ENCODE measurements around the gene SEMA3E. TPM values are rescaled to one million over a fixed set of nuclear protein-coding genes. Genes with fewer than 3 reads are reported as not detected.

SEMA3E gene
- total RNA-seq, 1 donor = 0.43 TPM

DNA sequence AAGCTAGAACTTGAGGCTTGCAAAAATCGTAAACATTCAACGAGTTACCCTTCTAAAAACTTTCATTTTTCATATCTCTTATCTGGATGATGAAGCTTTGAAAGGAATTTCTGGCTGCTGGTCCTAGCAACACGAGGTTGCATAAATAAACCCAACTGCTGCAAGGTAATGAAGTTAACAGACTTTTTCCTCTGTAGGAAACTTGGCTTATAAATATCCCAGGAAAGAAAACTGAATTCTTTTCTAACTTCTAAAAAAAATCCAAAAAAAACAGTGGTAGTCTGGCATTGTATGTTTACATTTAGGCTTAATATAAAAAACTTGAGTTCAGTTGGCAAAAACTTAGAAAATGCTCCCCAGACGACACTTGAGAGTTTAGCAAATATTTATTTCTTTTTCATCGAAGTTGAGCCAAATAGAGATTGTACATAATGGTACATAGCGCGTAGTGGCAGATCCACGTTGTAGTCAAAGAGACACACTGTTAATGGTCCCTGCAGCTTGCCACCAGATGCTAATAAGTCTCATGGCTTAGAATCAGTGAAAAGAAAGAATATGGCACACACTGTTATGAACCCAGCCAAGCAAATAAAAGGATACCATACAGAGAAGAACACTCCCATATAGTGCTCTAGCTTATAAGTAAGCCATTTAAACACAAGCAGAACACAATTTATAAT is 285.9 kb downstream of the SEMA3E start:
- no peak overlapping the region for H3K4me3 ChIP-seq (ENCODE audit: low read depth, low read length)
- TF ChIP-seq, protein P1, sequence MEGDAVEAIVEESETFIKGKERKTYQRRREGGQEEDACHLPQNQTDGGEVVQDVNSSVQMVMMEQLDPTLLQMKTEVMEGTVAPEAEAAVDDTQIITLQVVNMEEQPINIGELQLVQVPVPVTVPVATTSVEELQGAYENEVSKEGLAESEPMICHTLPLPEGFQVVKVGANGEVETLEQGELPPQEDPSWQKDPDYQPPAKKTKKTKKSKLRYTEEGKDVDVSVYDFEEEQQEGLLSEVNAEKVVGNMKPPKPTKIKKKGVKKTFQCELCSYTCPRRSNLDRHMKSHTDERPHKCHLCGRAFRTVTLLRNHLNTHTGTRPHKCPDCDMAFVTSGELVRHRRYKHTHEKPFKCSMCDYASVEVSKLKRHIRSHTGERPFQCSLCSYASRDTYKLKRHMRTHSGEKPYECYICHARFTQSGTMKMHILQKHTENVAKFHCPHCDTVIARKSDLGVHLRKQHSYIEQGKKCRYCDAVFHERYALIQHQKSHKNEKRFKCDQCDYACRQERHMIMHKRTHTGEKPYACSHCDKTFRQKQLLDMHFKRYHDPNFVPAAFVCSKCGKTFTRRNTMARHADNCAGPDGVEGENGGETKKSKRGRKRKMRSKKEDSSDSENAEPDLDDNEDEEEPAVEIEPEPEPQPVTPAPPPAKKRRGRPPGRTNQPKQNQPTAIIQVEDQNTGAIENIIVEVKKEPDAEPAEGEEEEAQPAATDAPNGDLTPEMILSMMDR (IDR thresholded peaks at IDR 0.05; ENCODE audit: insufficient read depth, low read depth, low read length) = no peak
- DNase-seq (ENCODE audit: low read depth) = no peak

DNA sequence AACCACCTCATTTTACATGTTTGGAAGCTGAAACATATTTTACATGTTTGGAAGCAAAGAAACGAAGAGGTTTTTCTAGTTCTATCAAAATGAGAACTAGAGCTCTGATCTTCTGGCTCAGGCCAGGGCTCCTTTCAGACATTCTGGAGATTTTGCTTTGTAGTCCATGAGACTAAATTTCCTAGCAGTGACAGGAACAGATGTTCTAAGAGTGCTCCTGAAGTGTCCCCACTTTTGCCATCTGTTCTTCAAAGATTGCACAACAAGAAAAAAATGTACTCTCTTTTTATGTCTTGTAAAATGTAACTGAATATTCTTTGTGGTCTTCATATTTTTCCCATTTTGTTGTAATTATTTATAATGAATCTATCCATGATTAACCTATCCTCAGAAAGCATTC is 289.8 kb downstream of the SEMA3E start:
- no peak overlapping the region for H3K4me3 ChIP-seq (ENCODE audit: low read depth, low read length)
- no peak for DNase-seq (ENCODE audit: low read depth)
- TF ChIP-seq, protein P1 (IDR thresholded peaks at IDR 0.05; ENCODE audit: insufficient read depth, low read depth, low read length) = no peak

DNA sequence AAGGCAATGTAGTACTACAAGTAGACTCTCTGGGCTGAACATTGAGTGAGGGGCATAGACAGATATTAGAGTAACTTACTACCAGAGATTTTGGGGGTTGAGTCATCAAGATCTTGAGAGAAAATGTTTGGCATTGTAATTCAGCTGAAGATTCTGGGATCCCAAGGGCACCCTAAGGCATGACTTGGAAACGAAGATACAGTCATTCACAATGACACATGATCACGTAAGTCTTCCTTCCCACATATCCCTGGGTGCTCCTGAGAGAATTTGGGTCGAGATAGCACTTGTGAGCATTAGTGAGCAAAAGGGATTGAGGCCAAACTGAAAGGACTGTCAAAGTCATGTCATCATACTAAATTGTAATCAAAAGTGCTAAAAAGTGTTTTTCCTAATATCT is 293.8 kb downstream of the SEMA3E start:
- DNase-seq (ENCODE audit: low read depth) = no peak
- no peak overlapping the region for H3K4me3 ChIP-seq (ENCODE audit: low read depth, low read length)
- TF ChIP-seq, protein P1 (IDR thresholded peaks at IDR 0.05; ENCODE audit: insufficient read depth, low read depth, low read length) = no peak

DNA sequence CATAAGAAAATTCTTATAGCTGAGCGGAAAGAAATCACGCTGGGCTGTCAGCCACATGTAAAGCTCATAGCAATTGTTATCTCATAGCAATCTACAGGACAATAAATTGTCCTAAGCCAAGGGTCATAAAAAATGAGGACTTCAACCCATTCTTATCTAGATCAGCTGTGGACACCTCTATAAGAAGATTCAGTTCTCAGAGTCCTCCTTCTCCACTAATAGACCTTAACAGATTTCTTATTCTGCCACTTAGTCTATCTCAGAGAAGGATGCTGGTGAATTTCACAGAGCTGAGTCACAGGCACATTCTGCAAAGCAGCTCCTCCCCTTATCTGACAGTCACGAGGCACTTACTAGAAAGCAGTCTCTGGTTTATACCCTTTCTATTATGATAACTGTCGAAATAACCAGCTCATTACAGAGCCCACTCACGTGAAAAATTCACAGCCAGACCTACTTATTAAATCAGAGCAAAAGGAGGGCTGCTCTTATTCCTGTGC is 300.9 kb downstream of the SEMA3E start:
- TF ChIP-seq, protein P1 (IDR thresholded peaks at IDR 0.05; ENCODE audit: insufficient read depth, low read depth, low read length) = no peak
- H3K4me3 ChIP-seq (ENCODE audit: low read depth, low read length) = no peak overlapping the region
- peak; percentile 35 for DNase-seq (ENCODE audit: low read depth)

DNA sequence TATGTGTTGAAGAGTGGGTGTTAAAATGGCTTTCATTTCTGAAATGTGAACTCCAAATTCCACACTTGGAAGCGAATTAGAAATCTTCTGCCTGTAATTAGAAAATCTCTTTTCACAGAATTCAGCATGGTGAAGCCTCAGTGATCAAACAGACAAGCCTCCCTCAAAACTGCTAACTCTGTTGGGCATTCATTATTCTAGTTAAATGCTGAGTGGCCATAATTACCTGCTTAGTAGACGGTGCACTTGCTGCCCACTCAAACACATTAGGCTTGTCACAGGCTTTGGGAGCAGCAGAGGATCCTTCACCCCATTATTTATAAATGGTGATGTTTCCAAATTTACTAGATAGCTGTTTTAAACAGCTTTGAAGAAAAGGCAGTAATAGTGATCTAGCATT is 309.0 kb downstream of the SEMA3E start:
- no peak for DNase-seq (ENCODE audit: low read depth)
- TF ChIP-seq, protein P1 (IDR thresholded peaks at IDR 0.05; ENCODE audit: insufficient read depth, low read depth, low read length) = no peak

DNA sequence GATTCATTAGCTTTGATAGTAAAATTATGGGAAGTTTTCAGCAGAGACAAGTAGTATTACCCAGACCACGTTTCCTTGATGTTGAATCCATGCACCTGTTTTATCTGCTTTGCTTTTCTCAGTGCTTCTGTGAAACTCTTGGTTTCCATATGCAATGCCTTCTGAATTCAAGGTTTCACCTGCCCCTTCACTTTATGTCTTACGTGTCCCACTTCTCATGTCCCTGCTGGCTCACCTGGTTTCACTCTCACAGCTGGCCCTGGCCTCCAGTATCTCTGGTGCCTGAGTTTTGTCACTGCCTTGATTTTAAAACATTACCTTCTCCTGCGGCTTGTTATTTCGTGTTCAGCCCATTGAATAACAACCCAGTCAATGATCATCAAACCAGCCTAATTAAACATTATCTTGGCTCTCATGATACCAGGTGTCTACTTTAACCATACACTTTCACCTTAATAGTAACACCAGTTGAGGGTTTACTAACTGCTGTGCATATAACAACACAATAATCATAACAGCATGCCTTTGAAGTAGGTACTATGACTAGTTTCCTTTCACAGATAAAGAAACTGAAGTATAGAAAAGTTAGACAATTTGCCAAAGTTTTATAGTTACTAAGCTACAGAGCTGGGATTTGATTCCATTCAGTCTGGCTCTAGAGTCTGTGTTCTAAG is 310.5 kb downstream of the SEMA3E start:
- no peak for DNase-seq (ENCODE audit: low read depth)
- no peak overlapping the region for H3K4me3 ChIP-seq (ENCODE audit: low read depth, low read length)
- TF ChIP-seq, protein P1 (IDR thresholded peaks at IDR 0.05; ENCODE audit: insufficient read depth, low read depth, low read length) = no peak

More for the DNA sequence above, 309.0 kb downstream of the SEMA3E start:
- H3K4me3 ChIP-seq (ENCODE audit: low read depth, low read length) = no peak overlapping the region
